MM.1S (cell line): ENCODE results near the gene ZSWIM4.

Experiments
- DNase-seq: peaks from one replicate; pipeline ENCODE4 v3.0.0-alpha.2; 2015
- H2AFZ ChIP-seq: fragments of 300-600 bp; sonication (generic); 2 replicates; pipeline ENCODE4 v1.6.0; 2016; ENCODE audit warnings: antibody characterized with exemption, low read length
- H3F3A ChIP-seq: fragments of 300-600 bp; sonication (generic); 2 replicates; pipeline ENCODE4 v1.6.1; 2016; ENCODE audit warnings: mild to moderate bottlenecking, antibody characterized with exemption, low read length, moderate library complexity, mixed read lengths; ENCODE audit not compliant: insufficient read depth
- H3K27ac ChIP-seq: fragments of 300-600 bp; sonication (generic); 2 replicates; pipeline ENCODE4 v1.5.1; 2016; ENCODE audit warnings: mild to moderate bottlenecking, low read length
- H3K27me3 ChIP-seq: fragments of 300-600 bp; sonication (generic); replicated peaks from 2 replicates; pipeline ENCODE4 v1.6.0; 2016; ENCODE audit warnings: low read length; ENCODE audit not compliant: insufficient read depth
- H3K36me3 ChIP-seq: fragments of 300-600 bp; sonication (generic); replicated peaks from 2 replicates; pipeline ENCODE4 v1.6.1; 2016; ENCODE audit warnings: mild to moderate bottlenecking, low read length, mixed read lengths; ENCODE audit not compliant: insufficient read depth
- H3K4me1 ChIP-seq: fragments of 300-600 bp; sonication (generic); 2 replicates; pipeline ENCODE4 v1.6.1; 2016; ENCODE audit warnings: low read length, mixed read lengths
- H3K4me2 ChIP-seq: fragments of 300-600 bp; sonication (generic); 2 replicates; pipeline ENCODE4 v1.6.0; 2016; ENCODE audit warnings: low read depth, low read length
- H3K4me3 ChIP-seq: fragments of 300-600 bp; sonication (generic); 2 replicates; pipeline ENCODE4 v1.5.1; 2016; ENCODE audit warnings: low read length, mixed read lengths
- H3K79me2 ChIP-seq: fragments of 300-600 bp; sonication (generic); 2 replicates; pipeline ENCODE4 v1.6.1; 2016; ENCODE audit warnings: mixed run types, low read length, mixed read lengths
- H3K9ac ChIP-seq: fragments of 300-600 bp; sonication (generic); 2 replicates; pipeline ENCODE4 v1.6.1; 2016; ENCODE audit warnings: low read length, mixed read lengths
- H3K9me2 ChIP-seq: fragments of 300-600 bp; sonication (generic); replicated peaks from 2 replicates; pipeline ENCODE4 v1.6.1; 2016; ENCODE audit warnings: mild to moderate bottlenecking, low read length, mixed read lengths; ENCODE audit not compliant: insufficient read depth
- H3K9me3 ChIP-seq: fragments of 300-600 bp; sonication (generic); replicated peaks from 2 replicates; pipeline ENCODE4 v1.6.1; 2016; ENCODE audit warnings: mild to moderate bottlenecking, low read length, mixed read lengths; ENCODE audit not compliant: insufficient read depth
- H4K20me1 ChIP-seq: fragments of 300-600 bp; sonication (generic); 2 replicates; pipeline ENCODE4 v1.6.1; 2016; ENCODE audit warnings: mild to moderate bottlenecking, low read length, moderate library complexity, mixed read lengths; ENCODE audit not compliant: insufficient read depth
- CTCF ChIP-seq: fragments of 300-600 bp; sonication (generic); IDR thresholded peaks from 2 replicates; pipeline ENCODE4 v1.5.1; 2016; ENCODE audit warnings: antibody characterized with exemption, low read length, mixed read lengths
- EZH2 ChIP-seq: fragments of 300-600 bp; sonication (generic); optimal IDR thresholded peaks from 2 replicates; pipeline ENCODE3; 2017; ENCODE audit warnings: low read depth, mild to moderate bottlenecking, antibody characterized with exemption, low read length, mixed read lengths
- EZH2phosphoT487 ChIP-seq: fragments of 300-600 bp; sonication (generic); IDR thresholded peaks from 2 replicates; pipeline ENCODE4 v1.6.1; 2018; ENCODE audit warnings: antibody characterized with exemption, low read length

Gene ZSWIM4

GRCh38 chr19:13807421-13808021 lies 12.3 kb downstream of the ZSWIM4 start:
- no peak overlapping the region for H3K9ac ChIP-seq
- no peaks in the 10 kb centered on the region for H3K79me2 ChIP-seq
- H3K4me3 ChIP-seq, result no peak overlapping the region
- H3K4me1 ChIP-seq, result no peaks in the 10 kb centered on the region
- H3K9me3 ChIP-seq, result no peaks in the 10 kb centered on the region
- DNase-seq, result no peak
- H3K27me3 ChIP-seq, result no peaks in the 10 kb centered on the region
- no peak overlapping the region for H3K27ac ChIP-seq
- H3K4me2 ChIP-seq, result no peak overlapping the region
- H3K36me3 ChIP-seq, result no peaks in the 10 kb centered on the region
- no peaks in the 10 kb centered on the region for H4K20me1 ChIP-seq
- H2AFZ ChIP-seq, result no peak overlapping the region
- no peaks in the 10 kb centered on the region for H3K9me2 ChIP-seq
- TF ChIP-seq EZH2, result no peak
- no peak for TF ChIP-seq CTCF
- no peak for TF ChIP-seq EZH2phosphoT487
- no peaks in the 10 kb centered on the region for H3F3A ChIP-seq

GRCh38 chr19:13808856-13809255 lies 13.6 kb downstream of the ZSWIM4 start:
- Histone ChIP-seq H3K36me3 (no peaks in the 10 kb centered on the region), H3K9ac (no peak overlapping the region), H4K20me1 (no peaks in the 10 kb centered on the region), H3K4me3 (no peak overlapping the region), H3K27me3 (no peaks in the 10 kb centered on the region), H3K27ac (no peak overlapping the region), H3K4me1 (no peaks in the 10 kb centered on the region), H3K9me2 (no peaks in the 10 kb centered on the region), H3F3A (no peaks in the 10 kb centered on the region), H3K79me2 (no peaks in the 10 kb centered on the region), H3K9me3 (no peaks in the 10 kb centered on the region), H3K4me2 (no peak overlapping the region), H2AFZ (no peak overlapping the region)
- TF ChIP-seq CTCF (no peak), EZH2phosphoT487 (no peak), EZH2 (no peak)
- DNase-seq, result no peak

- Histone ChIP-seq H4K20me1 (no peaks in the 10 kb centered on the region), H3K9me3 (no peaks in the 10 kb centered on the region), H2AFZ (no peak overlapping the region), H3K27me3 (no peaks in the 10 kb centered on the region), H3K4me2 (no peak overlapping the region), H3K4me1 (peaks cover 6% of the 10 kb centered on the region; the same call in 1 of the 2 replicates), H3K36me3 (no peaks in the 10 kb centered on the region), H3K9ac (no peak overlapping the region), H3K27ac (no peak overlapping the region), H3K4me3 (no peak overlapping the region), H3K9me2 (no peaks in the 10 kb centered on the region), H3K79me2 (0 out of 2 replicates have a peak, but pooled peaks cover 2% of the 10 kb centered on the region), H3F3A (no peaks in the 10 kb centered on the region)
- DNase-seq, result no peak
- no peak for TF ChIP-seq EZH2
- no peak for TF ChIP-seq EZH2phosphoT487
- TF ChIP-seq CTCF, result no peak
Measured at GRCh38 chr19:13812544-13812943, 17.3 kb downstream of the ZSWIM4 start.
